ENCODE measurements around the gene DHRS3.

- TF ChIP-seq, protein P1, sequence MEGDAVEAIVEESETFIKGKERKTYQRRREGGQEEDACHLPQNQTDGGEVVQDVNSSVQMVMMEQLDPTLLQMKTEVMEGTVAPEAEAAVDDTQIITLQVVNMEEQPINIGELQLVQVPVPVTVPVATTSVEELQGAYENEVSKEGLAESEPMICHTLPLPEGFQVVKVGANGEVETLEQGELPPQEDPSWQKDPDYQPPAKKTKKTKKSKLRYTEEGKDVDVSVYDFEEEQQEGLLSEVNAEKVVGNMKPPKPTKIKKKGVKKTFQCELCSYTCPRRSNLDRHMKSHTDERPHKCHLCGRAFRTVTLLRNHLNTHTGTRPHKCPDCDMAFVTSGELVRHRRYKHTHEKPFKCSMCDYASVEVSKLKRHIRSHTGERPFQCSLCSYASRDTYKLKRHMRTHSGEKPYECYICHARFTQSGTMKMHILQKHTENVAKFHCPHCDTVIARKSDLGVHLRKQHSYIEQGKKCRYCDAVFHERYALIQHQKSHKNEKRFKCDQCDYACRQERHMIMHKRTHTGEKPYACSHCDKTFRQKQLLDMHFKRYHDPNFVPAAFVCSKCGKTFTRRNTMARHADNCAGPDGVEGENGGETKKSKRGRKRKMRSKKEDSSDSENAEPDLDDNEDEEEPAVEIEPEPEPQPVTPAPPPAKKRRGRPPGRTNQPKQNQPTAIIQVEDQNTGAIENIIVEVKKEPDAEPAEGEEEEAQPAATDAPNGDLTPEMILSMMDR (IDR thresholded peaks at IDR 0.05), result no peak
- TF ChIP-seq POLR2A (IDR thresholded peaks at IDR 0.05) (no peak), EP300 (IDR thresholded peaks at IDR 0.05) (no peak), POLR2AphosphoS5 (IDR thresholded peaks at IDR 0.05) (no peak)
These were observed 32.5 kb downstream of the DHRS3 start for GRCh38 chr1:12585536-12585935.
